ENCODE measurements around the gene IGSF21.
A peak's percentile ranks its signal among the peaks of the same experiment; 100 is the strongest.

IGSF21 gene

DNA sequence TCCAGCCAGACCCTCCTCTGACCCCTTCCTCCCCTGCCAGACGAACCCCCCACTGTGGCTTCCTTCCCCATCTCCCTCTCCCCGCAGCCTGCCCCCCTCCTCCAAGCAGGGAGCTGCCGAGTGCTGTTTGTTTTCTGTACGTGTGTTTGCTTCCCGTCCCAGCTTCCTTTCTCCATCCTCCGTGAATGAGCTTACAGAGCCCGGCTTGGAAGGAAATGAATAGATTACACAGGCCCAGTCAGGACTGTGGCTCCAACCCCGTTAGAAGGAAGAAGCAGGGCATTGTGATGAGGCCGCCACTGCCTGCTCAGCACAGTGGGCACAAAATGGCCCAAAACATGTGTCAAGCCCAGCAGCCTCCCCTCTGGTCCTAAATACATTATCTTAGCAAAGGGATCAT, 123.2 kb downstream of the IGSF21 start:
- peak; percentile 49 to 58 for DNase-seq

DNA sequence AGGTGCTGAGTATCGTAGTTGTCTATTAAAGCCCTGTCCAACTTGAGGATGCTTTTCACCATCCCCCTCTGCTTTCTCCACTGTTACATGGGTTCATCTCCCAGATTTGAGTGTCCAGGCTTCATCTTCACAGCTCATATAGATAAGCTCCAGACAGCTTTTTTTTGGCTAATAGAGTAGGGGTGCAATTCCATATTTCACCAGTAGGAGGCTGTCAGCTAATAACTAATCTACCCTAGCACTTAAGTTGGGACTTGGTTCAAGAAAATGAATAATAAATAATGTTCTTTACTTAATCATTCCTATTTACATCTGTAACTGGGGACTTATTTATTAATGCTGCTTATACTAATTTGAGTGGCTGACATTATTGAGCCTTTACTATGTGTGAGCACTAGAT, 124.5 kb downstream of the IGSF21 start:
- DNase-seq = no peak

DNA sequence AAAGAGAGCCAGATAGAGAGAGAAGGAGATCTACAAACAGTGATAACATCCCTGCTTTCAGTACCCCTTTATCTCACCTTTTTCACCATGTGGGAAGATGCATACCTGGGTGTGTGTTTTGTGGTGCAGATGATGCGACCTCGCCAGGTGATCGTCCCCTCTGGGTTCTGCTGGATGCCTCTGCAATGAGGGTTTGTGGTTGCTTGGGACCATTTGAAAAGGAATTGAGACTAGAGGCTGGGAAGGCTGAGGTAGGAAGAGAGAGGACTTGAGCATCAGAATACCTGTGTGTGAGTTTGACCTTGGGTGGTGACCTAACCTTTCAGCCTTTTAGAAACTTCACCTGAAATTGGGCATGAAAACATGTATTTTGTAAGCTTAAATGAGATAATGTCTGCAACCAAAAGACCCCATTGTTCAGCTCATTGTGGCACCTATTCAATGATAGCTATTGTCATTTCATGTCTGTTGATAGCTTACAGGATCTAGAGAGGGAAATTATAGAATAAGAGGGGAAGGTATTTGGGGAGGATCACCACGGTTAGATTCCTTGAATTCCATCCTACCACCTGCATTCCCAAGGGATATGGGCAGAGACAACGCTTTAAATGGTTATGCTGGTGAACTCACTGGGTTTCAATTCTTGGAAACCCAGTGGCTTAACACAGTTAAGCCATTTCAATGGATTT, 125.7 kb downstream of the IGSF21 start:
- no peak for DNase-seq

DNA sequence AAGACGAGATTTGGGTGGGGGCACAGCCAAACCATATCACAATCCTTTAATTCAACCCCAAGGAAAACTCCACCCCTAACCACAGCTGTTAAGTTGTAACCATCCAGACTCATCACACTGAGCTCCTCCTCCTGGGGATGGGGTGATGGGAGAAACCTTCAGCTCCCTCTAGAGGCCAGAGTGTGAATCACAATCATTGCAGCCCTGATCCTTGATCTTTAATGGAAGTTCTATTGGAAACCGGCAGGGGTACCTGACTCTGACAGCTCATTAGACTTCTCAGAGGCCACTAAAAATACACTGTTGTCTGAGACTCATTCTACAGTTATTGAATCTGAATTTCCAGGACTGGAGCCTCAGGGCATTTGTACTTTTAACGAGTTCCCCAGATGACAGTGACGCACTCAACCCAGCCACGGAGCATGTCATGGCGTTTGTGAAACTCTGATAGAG, 127.2 kb downstream of the IGSF21 start:
- DNase-seq = peak in 1 of 2 donors; percentile 18

DNA sequence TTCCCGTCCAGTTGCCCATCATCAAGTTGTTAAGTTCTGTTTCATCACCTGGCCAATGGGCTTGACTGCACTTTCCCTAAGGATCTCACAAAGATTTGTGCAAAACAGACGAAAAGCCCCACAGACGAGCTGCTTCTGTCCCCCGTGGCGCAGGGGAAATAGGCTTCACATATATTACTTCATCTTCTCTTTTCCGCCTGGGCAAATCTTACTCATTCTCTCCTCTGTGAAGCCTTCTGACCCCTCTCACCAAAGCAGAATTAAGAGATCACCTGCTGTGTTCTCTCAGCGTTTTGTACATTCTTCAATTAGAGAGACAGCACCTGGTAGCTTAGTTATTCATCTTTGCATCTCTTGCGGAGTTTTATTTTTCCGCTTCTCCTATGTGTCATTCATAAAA, 129.8 kb downstream of the IGSF21 start:
- DNase-seq = no peak

DNA sequence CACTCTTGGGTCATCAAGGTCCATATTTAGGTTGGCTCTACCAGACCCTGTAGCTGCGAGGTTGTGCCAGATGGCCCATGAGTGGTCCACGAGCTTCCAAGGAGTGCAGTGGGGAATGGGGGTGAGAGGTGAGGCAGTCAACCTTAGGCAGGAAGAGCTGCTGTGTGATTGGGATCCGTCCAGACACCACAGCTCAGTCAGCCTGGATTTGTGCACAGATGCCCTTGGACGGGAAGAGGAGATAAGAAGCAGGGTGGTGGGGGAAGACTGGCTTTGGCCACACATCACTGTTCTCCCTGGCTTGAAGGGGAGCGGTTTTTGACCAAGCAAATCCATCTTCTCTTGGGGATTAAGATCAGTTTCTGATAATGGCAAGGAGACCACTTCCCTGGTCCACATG, 130.6 kb downstream of the IGSF21 start:
- no peak for DNase-seq

DNA sequence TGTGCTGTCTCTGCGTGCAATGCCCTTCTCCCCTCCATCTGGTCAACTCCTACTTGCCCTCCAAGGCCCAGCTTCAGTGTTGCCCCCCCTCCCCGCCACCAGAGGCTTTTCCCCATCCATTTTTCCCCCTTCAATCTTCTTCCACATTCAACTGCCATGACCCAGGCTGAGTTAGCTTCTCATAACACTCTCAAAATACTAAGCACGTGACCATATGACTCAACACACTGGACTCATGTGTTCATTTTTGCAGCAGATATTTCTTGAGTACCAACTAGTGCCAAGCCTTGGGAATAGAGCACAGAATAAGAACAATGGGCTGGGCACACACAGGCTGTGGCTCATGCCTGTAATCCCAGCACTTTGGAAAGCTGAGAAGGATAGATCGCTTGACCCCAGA, 132.1 kb downstream of the IGSF21 start:
- no peak for DNase-seq

DNA sequence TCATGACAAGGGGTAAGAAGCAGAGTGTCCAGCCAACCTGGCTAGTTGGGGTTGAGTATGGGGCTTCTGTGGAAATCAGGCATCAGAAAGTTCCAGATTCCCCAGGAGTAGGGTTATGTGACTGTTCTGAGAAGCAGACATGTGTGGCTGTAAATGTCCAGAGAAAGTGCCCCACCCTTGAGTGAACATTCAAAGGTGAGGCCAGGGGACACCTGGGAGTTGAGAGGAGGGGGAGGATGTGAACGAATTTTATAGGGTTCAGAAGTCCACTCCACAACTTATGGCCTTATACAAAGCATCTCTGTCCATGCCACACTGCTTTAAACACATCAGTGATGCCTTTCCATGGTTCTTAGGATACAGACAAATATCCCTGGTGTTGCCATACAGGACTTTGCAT, 133.3 kb downstream of the IGSF21 start:
- no peak for DNase-seq

DNA sequence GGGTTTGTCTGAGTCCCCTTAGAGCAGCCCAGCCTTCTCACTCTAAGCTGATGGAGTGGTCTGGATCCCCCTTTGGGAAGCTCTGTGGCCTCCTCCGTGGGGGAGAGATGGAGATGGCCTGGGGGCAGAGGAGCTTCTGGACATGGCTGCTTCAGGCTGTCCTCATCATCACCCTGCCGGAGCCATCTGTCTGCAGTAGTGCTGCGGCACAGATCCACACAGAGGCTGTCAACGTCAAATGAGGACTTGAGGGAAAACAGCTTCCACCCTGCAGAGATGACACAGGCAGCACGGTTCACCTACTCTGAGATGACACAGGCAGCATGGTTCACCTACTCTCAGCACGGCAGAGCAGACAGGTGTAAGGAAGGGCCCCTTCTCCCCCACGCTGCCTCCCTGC, 134.3 kb downstream of the IGSF21 start:
- DNase-seq = no peak

DNA sequence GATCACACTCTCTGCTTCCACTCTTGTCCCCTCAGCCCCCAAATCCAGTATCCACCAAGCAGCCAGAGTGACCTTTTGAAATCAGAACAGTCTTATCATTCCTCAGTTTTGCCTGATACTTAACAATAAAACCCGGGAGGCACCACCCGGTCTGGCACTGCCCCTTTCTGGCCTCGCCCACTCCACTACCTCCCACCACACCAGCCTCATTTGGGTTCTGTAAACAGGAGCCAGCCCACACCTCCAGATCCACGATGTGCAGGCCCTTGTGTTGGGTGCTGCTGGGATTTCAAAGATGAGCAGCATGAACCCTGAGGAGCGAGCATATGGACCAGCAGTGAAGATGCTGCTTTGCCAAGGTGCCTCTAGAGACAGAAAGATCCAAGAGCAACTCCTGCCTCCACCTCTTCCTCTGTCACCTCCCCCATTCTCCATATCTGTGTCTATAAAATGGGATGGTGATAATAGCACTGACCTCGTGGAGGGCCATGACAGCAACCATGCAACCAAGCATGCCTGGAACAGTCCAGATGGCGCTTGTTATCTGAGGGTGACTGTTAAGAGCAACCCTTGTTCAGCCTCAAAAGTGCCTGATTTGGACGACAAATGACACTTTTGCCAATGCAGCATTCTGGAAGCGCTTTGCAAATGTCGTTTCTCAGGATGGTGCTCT, 136.0 kb downstream of the IGSF21 start:
- DNase-seq = no peak

DNA sequence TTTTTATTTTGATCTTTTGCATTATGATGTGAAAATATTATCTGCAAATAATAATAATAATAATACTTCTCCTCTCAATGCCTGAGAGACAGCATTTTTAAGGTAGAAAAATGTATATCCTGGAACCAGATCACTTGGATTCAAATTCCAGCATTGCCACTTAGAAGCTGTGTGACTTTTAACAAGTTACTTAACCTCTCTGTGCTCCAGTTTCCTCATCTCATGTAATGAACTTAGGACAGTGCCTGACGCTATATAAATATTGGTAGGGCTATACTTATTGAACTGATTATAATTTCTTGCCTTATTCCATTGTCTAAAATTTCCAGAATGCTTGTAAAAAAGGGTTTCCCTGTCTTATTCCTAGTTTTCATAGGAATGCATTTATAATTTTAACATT, 137.2 kb downstream of the IGSF21 start:
- DNase-seq = no peak

DNA sequence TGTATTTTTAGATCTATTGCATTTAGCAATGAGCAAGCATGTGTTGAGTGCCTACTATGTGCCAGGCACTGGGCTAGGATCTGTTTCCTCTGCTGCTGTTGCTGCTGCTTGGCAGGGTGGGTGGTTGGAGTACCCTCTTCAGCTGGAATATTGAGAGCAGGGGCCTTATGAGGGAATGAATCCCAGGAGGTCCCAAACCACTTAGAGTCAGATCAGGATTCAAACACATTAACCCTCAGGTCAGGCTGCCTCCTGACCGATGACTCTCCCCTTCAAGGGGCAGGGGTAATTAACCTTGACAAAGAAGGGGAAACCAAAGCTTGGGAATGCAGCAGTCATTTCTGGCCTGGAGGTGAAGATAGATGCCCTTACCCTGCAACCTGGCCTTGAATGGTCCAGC, 138.0 kb downstream of the IGSF21 start:
- DNase-seq = no peak

DNA sequence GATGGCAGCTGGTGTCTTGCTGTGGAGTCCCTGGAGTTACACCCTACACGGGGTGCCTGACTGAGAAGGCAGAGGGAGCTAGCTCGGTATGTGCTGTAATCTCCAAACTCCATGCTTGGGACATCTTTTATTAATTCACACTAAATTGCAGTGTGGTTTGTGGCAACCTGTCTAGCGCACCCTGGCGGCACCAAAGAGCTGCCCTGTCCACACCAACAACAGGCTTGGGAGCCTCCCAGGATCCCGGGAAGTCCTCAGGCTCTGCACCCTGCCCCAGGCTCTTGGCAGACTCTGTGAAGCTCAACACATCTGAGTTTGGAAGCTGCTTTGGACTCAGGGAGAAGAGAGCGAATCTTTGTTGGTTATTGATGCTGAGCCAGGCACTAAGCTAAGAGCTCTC, 138.9 kb downstream of the IGSF21 start:
- no peak for DNase-seq

DNA sequence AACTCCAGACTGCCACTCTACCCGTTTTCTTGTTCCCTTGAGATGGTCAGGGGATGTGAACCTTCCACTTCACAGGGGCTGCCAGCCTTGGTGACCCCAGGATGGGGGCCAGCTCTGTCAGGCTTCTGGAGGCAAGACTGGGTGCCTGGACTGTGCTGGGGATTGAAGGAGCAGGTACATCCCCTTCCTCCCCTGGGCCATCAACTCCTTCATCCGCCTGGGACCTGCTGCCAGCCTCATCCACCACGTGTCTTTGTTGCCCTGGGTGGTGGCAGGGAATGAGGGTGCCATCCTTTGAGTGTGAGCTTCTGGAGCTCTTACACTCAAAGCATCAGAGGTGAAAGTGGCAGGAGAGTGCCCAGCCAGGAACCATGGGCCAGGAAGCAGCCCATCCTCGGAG, 139.6 kb downstream of the IGSF21 start:
- no peak for DNase-seq

DNA sequence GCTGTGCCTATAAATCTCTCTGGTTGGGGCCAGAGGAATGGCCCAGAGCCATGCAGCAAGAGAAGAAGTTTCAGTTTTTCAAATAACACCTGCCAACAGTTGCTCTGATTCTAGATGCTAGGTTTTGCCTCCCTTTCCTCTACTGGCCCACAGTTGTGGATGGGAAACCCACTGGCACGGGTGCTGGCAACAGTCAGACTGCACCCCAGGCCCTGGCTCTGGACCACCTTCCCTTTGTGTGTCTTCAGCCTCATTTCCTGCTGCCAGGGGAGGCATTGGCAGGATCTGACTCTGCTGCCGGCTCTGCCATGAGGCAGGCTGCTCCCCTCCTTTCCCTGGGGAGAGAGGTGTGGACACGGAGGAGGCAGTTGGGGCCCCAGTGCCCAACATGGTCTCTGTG, 142.0 kb downstream of the IGSF21 start:
- peak in 1 of 2 donors; percentile 18 for DNase-seq

DNA sequence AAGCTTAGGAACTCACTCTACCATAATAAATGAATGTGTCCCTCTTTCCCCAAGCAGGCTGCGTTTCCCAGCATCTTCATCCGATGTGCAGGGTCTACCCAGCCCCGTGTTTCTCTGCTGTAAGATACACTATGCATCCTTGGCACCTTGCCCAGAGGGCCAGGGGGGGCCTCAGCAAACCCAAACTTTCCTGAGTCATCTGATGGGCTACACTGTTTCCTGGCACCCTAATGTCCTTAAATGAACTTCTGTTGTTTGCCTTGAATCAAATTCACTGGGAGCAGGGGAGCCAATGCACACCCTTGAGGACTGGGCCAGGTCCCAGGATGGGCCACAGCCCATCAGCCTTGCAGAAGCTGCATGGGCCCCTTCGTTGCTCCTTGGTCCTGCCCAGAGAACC, 145.5 kb downstream of the IGSF21 start:
- no peak for DNase-seq

DNA sequence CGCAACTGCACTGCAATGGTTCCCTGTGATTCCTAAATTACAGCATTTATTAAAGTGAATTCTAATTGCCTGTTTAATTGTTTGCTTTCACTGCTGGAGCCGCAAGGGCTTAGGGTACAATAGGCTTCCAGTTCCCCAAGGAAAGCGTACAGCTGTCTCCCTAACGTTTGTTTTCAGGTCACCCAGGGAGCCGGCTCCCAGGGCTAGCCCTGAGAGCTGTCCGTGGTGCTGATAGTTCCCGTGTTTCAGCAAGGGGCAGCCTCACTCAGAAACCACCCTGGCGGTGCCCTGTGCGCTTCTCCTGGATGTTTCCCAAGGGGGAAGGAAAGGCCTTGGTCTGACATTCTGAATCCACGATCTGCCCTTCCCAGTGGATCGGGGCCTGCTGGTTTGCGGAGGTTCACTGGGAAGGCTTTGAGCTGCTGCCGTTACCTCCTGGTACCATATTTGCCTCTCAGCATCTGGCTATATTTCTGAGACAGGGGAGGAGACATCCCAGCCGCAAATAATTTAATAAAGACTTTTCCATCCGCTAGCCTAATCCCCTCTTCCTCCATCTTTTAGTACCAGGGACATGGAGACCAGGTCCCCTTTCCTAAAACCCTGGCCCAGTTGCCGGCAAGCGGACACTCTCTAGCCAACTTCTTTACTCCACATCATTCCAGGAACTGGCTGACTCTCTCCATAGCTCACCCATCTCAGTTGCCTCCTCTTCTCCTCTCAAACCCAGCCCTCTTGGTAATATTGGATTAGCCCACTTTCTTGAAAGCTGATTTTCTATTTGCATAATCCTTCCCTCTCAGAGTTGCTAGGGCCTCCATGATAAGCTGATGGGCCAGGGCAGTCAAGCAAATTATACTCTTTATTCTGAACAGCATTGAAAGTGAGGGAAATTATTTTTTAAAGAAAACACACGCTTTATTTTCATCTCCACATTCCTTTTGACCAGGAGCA, 149.0 kb downstream of the IGSF21 start:
- DNase-seq = no peak

DNA sequence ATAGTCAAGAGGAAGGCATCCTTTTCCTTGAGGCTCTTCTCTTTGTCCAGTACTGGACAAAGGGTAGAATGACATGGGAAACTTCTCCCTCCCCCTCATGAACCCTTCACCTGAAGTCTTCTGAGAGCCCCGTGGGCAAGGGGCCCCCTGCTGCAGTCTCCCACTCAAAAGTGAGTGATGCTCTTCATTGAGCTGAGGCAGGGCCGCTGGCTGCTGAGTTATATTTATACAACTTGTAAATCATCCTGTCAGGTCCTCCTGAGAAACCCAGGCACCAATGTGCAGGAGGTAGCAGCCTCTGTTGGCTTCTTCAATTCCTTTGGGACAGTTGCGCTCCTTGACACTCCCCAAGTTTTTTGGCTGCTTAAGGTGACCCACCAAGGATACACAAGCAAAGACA, 150.2 kb downstream of the IGSF21 start:
- DNase-seq = no peak

DNA sequence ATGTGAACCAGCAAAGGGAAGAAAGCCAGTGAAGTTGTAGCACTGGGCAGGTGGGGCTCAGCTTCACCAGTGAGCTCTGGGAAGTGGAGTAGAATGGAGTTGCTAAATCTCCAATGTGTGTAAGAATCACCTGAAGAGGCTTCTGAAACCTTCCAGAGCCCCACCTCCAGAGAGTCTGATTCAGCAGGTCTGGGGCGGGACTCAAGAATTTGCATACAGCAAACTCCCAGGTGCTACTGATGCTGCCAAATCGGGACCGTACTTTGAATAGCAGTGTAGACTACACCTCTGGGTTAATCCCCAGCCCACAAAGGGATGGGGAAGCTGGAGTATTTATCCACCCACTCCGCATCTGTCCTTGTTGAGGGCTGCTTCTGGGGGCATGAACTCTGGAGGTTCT, 154.3 kb downstream of the IGSF21 start:
- no peak for DNase-seq

DNA sequence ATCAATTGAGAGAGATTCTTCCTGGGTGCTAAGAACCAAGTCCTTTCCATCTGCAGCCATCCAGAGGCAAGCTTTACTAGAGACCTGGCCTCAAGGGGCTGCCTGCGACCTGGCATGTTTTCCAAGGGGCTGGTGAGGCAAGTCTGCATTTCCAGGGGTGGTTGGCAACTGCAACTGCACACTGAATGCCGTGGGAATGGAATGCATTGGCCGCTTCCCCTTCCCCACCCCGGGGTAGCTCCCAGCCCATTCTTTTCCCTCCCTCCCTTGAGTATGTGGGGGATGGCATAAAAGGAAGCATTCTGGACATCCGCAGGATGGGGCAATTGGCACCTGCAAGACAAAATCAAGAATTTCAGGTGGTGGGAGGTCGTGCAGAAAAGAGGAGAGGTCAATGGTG, 155.1 kb downstream of the IGSF21 start:
- DNase-seq = no peak

DNA sequence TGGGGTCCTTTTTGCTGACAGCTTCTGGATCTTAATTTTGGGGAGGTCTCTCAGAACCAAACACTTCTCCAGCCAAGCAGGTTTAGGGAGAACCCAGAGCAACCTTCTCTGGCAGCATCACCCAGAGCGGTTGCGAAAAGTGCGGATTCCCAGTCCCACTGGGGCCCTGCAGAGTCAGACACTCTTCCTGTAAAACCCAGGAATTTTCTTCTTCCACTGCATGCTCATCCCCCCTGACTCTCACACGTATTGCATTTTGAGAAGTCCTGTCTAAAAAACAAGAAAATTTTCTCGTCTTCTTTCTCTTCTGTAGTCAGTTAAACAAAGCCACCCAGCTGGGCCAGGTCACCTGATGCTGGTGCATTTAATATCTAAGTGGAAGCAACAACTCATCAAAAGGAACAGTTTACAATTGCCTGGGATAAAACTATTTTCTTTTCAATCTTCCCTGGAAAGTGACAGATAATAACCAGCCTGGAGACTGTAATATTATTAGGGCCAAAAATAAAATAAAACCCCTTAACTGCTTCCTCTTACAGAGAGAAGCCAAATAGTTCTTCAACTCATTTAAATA, 156.0 kb downstream of the IGSF21 start:
- DNase-seq = no peak

DNA sequence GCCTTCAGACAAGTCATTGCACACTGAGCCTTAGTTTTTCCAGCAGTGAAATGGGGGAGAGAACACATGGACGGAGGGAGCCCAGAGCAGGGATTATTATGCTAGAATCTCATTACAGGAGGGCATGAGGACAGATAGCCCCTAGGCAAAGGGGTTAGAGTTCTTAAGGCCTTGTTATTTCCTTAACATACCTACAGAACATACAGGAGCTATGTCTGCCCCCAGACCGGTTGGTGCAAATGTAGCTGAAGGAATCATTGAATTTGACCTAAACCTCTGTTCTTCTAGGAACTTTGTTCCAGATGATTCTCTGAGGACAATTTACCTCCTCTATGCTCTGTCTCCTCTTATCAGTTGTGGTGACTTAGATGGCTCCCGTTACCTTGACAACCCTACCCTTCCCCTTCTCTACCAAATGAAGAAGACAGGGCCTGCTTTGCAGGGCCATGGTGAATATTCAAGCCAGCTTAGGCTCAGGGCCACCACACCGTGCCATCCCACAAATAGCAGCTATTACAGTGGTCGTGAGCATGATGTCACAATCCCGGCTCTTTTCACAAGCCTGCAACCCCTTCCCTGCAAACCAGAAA, 156.9 kb downstream of the IGSF21 start:
- no peak for DNase-seq

DNA sequence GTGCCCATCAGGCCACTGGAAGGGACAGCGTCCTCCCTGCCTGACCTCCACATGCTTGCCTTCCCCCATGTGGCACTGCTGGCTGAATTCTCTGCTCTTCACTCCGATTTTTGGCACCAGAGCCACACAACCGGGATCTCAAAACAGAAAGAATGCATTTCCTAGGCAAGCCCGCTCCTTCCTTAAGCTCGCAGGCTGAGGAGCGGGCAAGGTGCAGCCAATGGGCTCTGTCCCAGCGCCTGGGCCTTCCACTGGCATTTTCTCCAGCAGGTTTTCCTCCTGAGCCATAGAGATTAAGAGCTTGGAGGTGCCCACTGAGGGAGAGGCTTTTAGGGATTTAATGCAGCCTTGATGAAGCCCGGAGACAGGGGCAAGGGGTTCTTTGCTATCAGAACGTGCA, 158.0 kb downstream of the IGSF21 start:
- DNase-seq = no peak

All from hippocampal formation (tissue), 2 donors.